ENCODE measurements around the gene NEUROG3. TPM values are rescaled to one million over a fixed set of nuclear protein-coding genes. Genes with fewer than 3 reads are reported as not detected.
"Not testable (repeated sequence)": the region's sequence is repeated elsewhere in the genome, so short reads cannot be mapped to it uniquely, and the experiment has no call there.

Gene NEUROG3
- total and polyA plus RNA-seq, 2 donors (not counting 1 experiment from before 2014, with no cell fraction given) = not detected

GRCh38 chr10:69538461-69538860 is 34.8 kb downstream of the NEUROG3 start:
- H2AFZ ChIP-seq (ENCODE audit: low read length) = no peak overlapping the region
- H3K79me2 ChIP-seq (ENCODE audit: control insufficient read depth, insufficient read depth, low read length) = no peaks in the 10 kb centered on the region
- peak in 1 of 2 donors; percentile 3 for DNase-seq (ENCODE audit: low read depth in 2 of 2)
- no peaks in the 10 kb centered on the region for H3K27me3 ChIP-seq (ENCODE audit: control insufficient read depth, insufficient read depth, low read length)
- H3K4me3 ChIP-seq (replicated peaks in 1 of 4; ENCODE audit: control extremely low read depth in 1 of 4, insufficient read depth in 1 of 4, low read depth in 3 of 4, low read length in 4 of 4) = no peak overlapping the region
- no peak overlapping the region for H3K4me2 ChIP-seq (ENCODE audit: extremely low read depth, insufficient read depth, low read length)
- no peak for TF ChIP-seq EZH2 (IDR thresholded peaks at IDR 0.05; ENCODE audit: low read length, missing control alignments)
- H3K9me3 ChIP-seq (ENCODE audit: control insufficient read depth, insufficient read depth, low read depth, low read length) = no peaks in the 10 kb centered on the region
- H4K20me1 ChIP-seq (ENCODE audit: control insufficient read depth, extremely low read depth, insufficient read depth, low read length) = no peaks in the 10 kb centered on the region
- H3K36me3 ChIP-seq (ENCODE audit: control insufficient read depth, insufficient read depth, low read length) = no peaks in the 10 kb centered on the region
- no peaks in the 10 kb centered on the region for H3K4me1 ChIP-seq (ENCODE audit: control insufficient read depth, extremely low read depth, insufficient read depth, low read length)
- H3K9ac ChIP-seq (ENCODE audit: insufficient read depth, low read length) = no peak overlapping the region
- no peak overlapping the region for H3K27ac ChIP-seq (ENCODE audit: insufficient read depth, low read length)

DNA sequence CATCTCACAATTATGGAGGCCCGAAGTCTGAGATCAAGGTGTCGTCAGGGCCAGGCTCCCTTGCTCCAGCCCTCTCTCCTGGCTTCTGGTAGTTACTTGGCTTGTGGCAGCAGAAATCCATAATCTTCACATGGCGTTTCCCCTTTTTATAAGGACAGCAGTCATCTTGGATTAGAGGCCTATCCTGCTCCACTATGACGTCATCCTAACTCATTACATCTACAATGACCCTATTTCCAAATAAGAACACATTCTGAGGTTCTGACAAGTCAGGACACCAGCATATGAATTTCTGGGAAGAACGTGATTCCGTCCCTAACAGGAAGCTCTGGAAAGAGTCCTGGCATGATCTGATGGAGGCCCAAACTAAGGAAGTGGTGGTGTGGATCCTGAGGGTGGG is 35.8 kb downstream of the NEUROG3 start:
- Histone ChIP-seq H2AFZ (ENCODE audit: low read length) (no peak overlapping the region), H3K4me1 (ENCODE audit: control insufficient read depth, extremely low read depth, insufficient read depth, low read length) (no peaks in the 10 kb centered on the region), H3K4me2 (ENCODE audit: extremely low read depth, insufficient read depth, low read length) (no peak overlapping the region), H3K36me3 (ENCODE audit: control insufficient read depth, insufficient read depth, low read length) (no peaks in the 10 kb centered on the region), H3K4me3 (replicated peaks in 1 of 4; ENCODE audit: control extremely low read depth in 1 of 4, insufficient read depth in 1 of 4, low read depth in 3 of 4, low read length in 4 of 4) (no peak overlapping the region), H3K27ac (ENCODE audit: insufficient read depth, low read length) (no peak overlapping the region), H3K9me3 (ENCODE audit: control insufficient read depth, insufficient read depth, low read depth, low read length) (no peaks in the 10 kb centered on the region), H3K27me3 (ENCODE audit: control insufficient read depth, insufficient read depth, low read length) (no peaks in the 10 kb centered on the region), H3K9ac (ENCODE audit: insufficient read depth, low read length) (no peak overlapping the region), H3K79me2 (ENCODE audit: control insufficient read depth, insufficient read depth, low read length) (no peaks in the 10 kb centered on the region), H4K20me1 (ENCODE audit: control insufficient read depth, extremely low read depth, insufficient read depth, low read length) (no peaks in the 10 kb centered on the region)
- no peak for DNase-seq (ENCODE audit: low read depth in 2 of 2)
- TF ChIP-seq, protein P1, sequence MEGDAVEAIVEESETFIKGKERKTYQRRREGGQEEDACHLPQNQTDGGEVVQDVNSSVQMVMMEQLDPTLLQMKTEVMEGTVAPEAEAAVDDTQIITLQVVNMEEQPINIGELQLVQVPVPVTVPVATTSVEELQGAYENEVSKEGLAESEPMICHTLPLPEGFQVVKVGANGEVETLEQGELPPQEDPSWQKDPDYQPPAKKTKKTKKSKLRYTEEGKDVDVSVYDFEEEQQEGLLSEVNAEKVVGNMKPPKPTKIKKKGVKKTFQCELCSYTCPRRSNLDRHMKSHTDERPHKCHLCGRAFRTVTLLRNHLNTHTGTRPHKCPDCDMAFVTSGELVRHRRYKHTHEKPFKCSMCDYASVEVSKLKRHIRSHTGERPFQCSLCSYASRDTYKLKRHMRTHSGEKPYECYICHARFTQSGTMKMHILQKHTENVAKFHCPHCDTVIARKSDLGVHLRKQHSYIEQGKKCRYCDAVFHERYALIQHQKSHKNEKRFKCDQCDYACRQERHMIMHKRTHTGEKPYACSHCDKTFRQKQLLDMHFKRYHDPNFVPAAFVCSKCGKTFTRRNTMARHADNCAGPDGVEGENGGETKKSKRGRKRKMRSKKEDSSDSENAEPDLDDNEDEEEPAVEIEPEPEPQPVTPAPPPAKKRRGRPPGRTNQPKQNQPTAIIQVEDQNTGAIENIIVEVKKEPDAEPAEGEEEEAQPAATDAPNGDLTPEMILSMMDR (conservative IDR thresholded peaks at IDR 0.05 in 1 of 2, IDR thresholded peaks at IDR 0.05 in 1 of 2; ENCODE audit: low read depth in 1 of 2, low read length in 2 of 2) = no peak

DNA sequence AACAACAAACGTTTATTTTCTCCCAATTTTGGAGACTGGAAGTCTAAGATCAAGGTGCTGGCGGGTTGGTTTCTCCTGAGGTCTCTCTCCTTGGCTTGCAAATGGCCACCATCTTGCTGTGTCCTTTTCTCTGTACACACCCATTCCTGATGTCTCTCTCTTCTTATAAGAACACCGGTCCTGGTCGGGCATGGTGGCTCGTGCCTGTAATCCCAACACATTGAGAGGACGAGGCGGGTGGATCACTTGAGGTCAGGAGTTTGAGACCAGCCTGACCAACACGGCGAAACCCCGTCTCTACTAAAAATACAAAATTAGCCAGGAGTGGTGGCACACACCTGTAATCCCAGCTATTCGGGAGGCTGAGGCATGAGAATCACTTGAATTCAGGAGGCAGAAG is 36.7 kb downstream of the NEUROG3 start:
- H3K9ac ChIP-seq (ENCODE audit: insufficient read depth, low read length); H3K4me2 ChIP-seq (ENCODE audit: extremely low read depth, insufficient read depth, low read length); H3K27ac ChIP-seq (ENCODE audit: insufficient read depth, low read length); DNase-seq (ENCODE audit: low read depth in 2 of 2); H4K20me1 ChIP-seq (ENCODE audit: control insufficient read depth, extremely low read depth, insufficient read depth, low read length); H3K9me3 ChIP-seq (ENCODE audit: control insufficient read depth, insufficient read depth, low read depth, low read length); H3K4me3 ChIP-seq (replicated peaks in 1 of 4; ENCODE audit: control extremely low read depth in 1 of 4, insufficient read depth in 1 of 4, low read depth in 3 of 4, low read length in 4 of 4); H3K4me1 ChIP-seq (ENCODE audit: control insufficient read depth, extremely low read depth, insufficient read depth, low read length); H2AFZ ChIP-seq (ENCODE audit: low read length); H3K36me3 ChIP-seq (ENCODE audit: control insufficient read depth, insufficient read depth, low read length); H3K79me2 ChIP-seq (ENCODE audit: control insufficient read depth, insufficient read depth, low read length); H3K27me3 ChIP-seq (ENCODE audit: control insufficient read depth, insufficient read depth, low read length): not testable (repeated sequence)

DNA sequence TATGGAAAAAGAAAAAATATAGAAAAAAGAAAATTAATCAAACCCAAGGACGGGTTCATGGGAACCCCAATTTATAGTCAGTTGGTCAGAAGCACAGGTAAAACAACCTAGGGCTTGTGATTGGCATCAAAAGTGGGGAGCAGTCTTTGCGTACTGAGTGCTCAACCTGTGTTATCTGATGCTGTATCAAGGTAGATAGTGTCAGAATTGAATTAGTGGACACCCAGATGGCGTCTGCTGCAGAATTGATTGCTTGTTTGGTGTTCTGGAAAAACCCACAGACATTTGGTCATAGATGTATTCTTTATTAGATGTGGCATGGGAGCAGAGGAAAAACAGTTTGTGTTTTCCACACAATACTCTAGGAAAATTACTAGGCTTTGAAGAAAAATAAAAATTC is 39.6 kb downstream of the NEUROG3 start:
- Histone ChIP-seq H3K27ac (ENCODE audit: insufficient read depth, low read length) (no peak overlapping the region), H3K36me3 (ENCODE audit: control insufficient read depth, insufficient read depth, low read length) (no peaks in the 10 kb centered on the region), H3K79me2 (ENCODE audit: control insufficient read depth, insufficient read depth, low read length) (no peaks in the 10 kb centered on the region), H3K4me3 (replicated peaks in 1 of 4; ENCODE audit: control extremely low read depth in 1 of 4, insufficient read depth in 1 of 4, low read depth in 3 of 4, low read length in 4 of 4) (no peak overlapping the region), H3K4me2 (ENCODE audit: extremely low read depth, insufficient read depth, low read length) (no peak overlapping the region), H3K9ac (ENCODE audit: insufficient read depth, low read length) (no peak overlapping the region), H3K27me3 (ENCODE audit: control insufficient read depth, insufficient read depth, low read length) (no peaks in the 10 kb centered on the region), H3K9me3 (ENCODE audit: control insufficient read depth, insufficient read depth, low read depth, low read length) (no peaks in the 10 kb centered on the region), H2AFZ (ENCODE audit: low read length) (no peak overlapping the region), H4K20me1 (ENCODE audit: control insufficient read depth, extremely low read depth, insufficient read depth, low read length) (no peaks in the 10 kb centered on the region), H3K4me1 (ENCODE audit: control insufficient read depth, extremely low read depth, insufficient read depth, low read length) (no peaks in the 10 kb centered on the region)
- no peak for DNase-seq (ENCODE audit: low read depth in 2 of 2)
- TF ChIP-seq, protein P1 (conservative IDR thresholded peaks at IDR 0.05 in 1 of 2, IDR thresholded peaks at IDR 0.05 in 1 of 2; ENCODE audit: low read depth in 1 of 2, low read length in 2 of 2) = no peak
- no peak for TF ChIP-seq EZH2 (IDR thresholded peaks at IDR 0.05; ENCODE audit: low read length, missing control alignments)

Measured in fibroblast of lung (primary cell).